Activated CD8-positive, alpha-beta T cell treated with anti-CD3 and anti-CD28 coated beads, Interleukin-2, amount 10 ng/mL, durations not matched to agents 7 days and 5 days (primary cell): Measurements from ENCODE around the gene SUSD3. TPM values are rescaled to one million over a fixed set of nuclear protein-coding genes. Genes with fewer than 3 reads are reported as not detected.
"Not testable (repeated sequence)": the region's sequence is repeated elsewhere in the genome, so short reads cannot be mapped to it uniquely, and the experiment has no call there.

Experiments used
- ATAC-seq: fragments of 150-1000 bp; cut with Tn5 transposase; one replicate; pipeline ENCODE4 v1.10.0; 2021; ENCODE audit warnings: moderate library complexity
- CTCF ChIA-PET: fragments of 350-600 bp; sonication (Branson Sonifier 250); formaldehyde crosslinking; loops from one replicate; lab custom pipeline; 2021; ENCODE audit warnings: antibody characterized with exemption; lab: Charles Lee
- POLR2A ChIA-PET: fragments of 350-600 bp; sonication (Branson Sonifier 250); formaldehyde crosslinking; loops from one replicate; lab custom pipeline; 2021; ENCODE audit warnings: antibody characterized with exemption; lab: Charles Lee
- DNase-seq: peaks from one replicate; pipeline ENCODE4 v3.0.0-alpha.2; 2020
- H3K27ac Mint-ChIP-seq: one replicate; pipeline ENCODE4 v1.8.0; 2021; ENCODE audit warnings: mild to moderate bottlenecking, mixed read lengths
- H3K27me3 Mint-ChIP-seq: one replicate; pipeline ENCODE4 v1.8.0; 2021; ENCODE audit warnings: low read depth, mixed read lengths
- H3K36me3 Mint-ChIP-seq: one replicate; pipeline ENCODE4 v1.8.0; 2021; ENCODE audit warnings: low read depth, mixed read lengths
- H3K4me1 Mint-ChIP-seq: one replicate; pipeline ENCODE4 v1.8.0; 2021; ENCODE audit warnings: low read depth, mixed read lengths
- H3K4me3 Mint-ChIP-seq: one replicate; pipeline ENCODE4 v1.8.0; 2021; ENCODE audit warnings: mild to moderate bottlenecking, mixed read lengths
- H3K9me3 Mint-ChIP-seq: one replicate; pipeline ENCODE4 v1.8.0; 2022; ENCODE audit warnings: mixed read lengths; ENCODE audit not compliant: insufficient read depth
- total RNA-seq, 2 experiments: library from RNA; stranded (reverse); gene quantifications; one replicate each; pipeline ENCODE4 v1.2.3, GENCODE V29; 2021

Gene SUSD3
- total RNA-seq, result 10 to 100 TPM; 57.9 to 59.6 TPM

DNA sequence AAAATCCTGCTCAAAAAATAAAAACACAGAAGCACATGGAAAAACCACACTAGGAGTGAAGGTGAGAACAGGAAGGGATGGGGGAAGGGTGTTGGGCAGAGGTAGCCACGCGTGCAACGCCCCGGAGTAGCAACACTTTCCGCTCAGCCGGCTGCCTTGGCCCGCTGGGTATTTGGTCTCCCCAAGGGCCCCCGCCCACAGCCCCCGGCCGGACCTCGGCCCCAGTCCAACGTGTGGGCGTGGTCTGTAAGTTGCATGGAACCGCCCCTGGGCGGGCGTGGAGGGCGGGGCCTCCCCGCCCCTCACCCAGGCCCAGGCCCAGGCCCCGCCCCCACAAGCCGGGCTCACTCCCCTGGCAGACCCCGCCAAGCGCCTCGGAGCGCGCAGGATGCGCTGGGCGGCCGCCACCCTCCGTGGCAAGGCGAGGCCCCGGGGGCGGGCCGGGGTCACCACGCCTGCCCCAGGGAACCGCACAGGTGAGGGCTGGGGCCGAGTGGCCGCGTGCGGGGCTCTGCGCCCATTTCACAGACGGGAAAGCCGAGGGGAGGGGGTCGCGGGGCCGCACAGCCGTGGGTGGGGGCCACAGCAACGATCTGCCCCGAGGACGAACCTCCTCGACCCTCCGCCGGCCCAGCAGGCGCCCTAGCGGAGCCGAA, at the start of gene SUSD3:
Gene SUSD3, plus strand, starts transcription at position 347 of the 656 bp plus-strand sequence. Its CDS starts 42 bp downstream, at position 389.
- ChIA-PET POLR2A (interaction anchor here (1.3 to 3.1 kb wide), 7 partner anchors 17 to 93 kb away, joined by 4 to 23 read pairs (median 13); partner anchors contain the start of gene NINJ1), CTCF (interaction anchor here (0.9 to 1.5 kb wide), 4 partner anchors 15 to 55 kb away, joined by 4 to 5 read pairs (median 4); no protein-coding TSS in a partner anchor)
- Mint-ChIP-seq H3K27ac (peak within 1 kb of the TSS; percentile 82), H3K36me3 (peaks cover 17% of the 10 kb centered on the region), H3K4me1 (peaks cover 69% of the 10 kb centered on the region), H3K9me3 (no peaks in the 10 kb centered on the region), H3K27me3 (no peaks in the 10 kb centered on the region), H3K4me3 (peak within 1 kb of the TSS; percentile 90)
- DNase-seq (peak; percentile 73), ATAC-seq (peak; percentile 67)

DNA sequence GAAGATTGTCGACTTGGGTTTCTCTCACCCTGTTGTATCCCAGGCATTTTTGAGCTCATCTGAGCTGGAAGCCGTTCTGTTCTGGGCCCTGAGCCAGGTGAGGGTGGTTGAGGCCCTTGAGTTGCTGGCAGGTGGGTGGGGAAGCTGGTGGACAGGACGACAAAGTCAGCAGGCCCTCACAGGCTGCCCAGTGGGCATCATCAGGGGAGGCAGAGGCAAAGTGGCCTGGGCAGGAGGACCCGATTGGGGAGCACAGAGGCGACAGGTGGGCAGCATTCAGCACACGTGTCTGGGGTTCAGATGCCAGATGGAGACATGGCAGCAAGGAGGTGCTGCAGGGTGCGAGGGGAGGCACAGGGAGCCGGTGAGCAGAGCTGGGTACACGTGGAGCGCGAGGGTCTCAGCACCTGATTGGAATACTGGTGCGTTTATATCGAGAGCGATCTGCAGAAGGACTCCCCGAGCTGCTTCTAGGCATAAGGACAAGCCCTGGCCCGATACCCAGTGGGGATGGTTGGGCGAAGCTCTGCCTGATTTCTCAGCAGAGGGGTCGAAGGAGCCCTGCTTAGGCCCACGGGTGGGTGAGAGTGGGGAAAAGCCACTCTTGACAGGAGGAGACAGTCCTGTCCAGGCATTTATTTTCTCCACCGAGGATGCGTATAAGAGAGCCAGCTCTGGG, 49.0 kb upstream of the SUSD3 start:
- H3K27me3 Mint-ChIP-seq, result no peaks in the 10 kb centered on the region
- peaks cover 1% of the 10 kb centered on the region for H3K4me1 Mint-ChIP-seq
- ChIA-PET POLR2A (interaction anchor here (0.9 to 1.5 kb wide), 3 partner anchors 12 to 55 kb away, joined by 4 to 9 read pairs (median 4); no protein-coding TSS in a partner anchor), CTCF (no interaction called here)
- H3K4me3 Mint-ChIP-seq, result no peak overlapping the region
- DNase-seq (no peak), ATAC-seq (no peak)
- H3K9me3 Mint-ChIP-seq, result no peaks in the 10 kb centered on the region
- H3K36me3 Mint-ChIP-seq, result peaks cover 60% of the 10 kb centered on the region
- H3K27ac Mint-ChIP-seq, result no peak overlapping the region

DNA sequence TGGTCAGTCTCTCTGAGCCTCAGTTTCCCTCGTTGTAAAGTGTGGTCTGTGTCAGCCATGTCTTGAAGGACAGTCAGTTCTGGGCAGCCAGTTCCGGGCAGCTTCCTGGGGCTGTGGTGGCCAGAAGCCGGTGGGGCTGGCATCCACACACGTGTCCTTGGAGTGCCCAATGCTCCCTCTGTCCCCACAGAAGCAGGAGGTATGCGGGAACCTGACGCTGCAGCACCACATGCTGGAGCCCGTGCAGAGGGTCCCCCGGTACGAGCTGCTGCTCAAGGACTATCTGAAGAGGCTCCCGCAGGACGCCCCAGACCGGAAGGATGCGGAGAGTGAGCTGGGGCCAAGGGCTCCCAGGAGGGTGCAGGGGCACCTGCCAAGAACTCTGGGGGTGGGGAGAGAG, 48.4 kb upstream of the SUSD3 start:
- no peaks in the 10 kb centered on the region for H3K4me1 Mint-ChIP-seq
- H3K9me3 Mint-ChIP-seq, result no peaks in the 10 kb centered on the region
- CTCF ChIA-PET, result interaction anchor here (1.3 kb wide), 1 partner anchor 54 kb away, joined by 3 read pairs; no protein-coding TSS in a partner anchor
- DNase-seq (no peak), ATAC-seq (no peak)
- H3K36me3 Mint-ChIP-seq, result peaks cover 62% of the 10 kb centered on the region
- H3K27me3 Mint-ChIP-seq, result no peaks in the 10 kb centered on the region
- H3K4me3 Mint-ChIP-seq, result no peak overlapping the region
- POLR2A ChIA-PET, result interaction anchor here (0.9 to 1.5 kb wide), 3 partner anchors 11 to 55 kb away, joined by 4 to 9 read pairs (median 4); no protein-coding TSS in a partner anchor
- H3K27ac Mint-ChIP-seq, result peak overlapping the region; percentile 29

- DNase-seq, result peak; percentile 12
- Mint-ChIP-seq H3K9me3 (no peaks in the 10 kb centered on the region), H3K4me3 (no peak overlapping the region), H3K36me3 (peaks cover 59% of the 10 kb centered on the region), H3K27ac (peak overlapping the region; percentile 29), H3K4me1 (no peaks in the 10 kb centered on the region), H3K27me3 (no peaks in the 10 kb centered on the region)
- ChIA-PET POLR2A (interaction anchor here (1.5 kb wide), 1 partner anchor 47 kb away, joined by 4 read pairs; no protein-coding TSS in a partner anchor), CTCF (interaction anchor here (1.3 kb wide), 1 partner anchor 54 kb away, joined by 3 read pairs; no protein-coding TSS in a partner anchor)
- ATAC-seq, result no peak
These were observed 47.8 kb upstream of the SUSD3 start for GRCh38 chr9:93010704-93011103.

GRCh38 chr9:93011114-93011513, 47.4 kb upstream of the SUSD3 start:
- Mint-ChIP-seq H3K9me3 (no peaks in the 10 kb centered on the region), H3K27me3 (no peaks in the 10 kb centered on the region), H3K4me3 (no peak overlapping the region), H3K27ac (no peak overlapping the region), H3K36me3 (peaks cover 60% of the 10 kb centered on the region), H3K4me1 (no peaks in the 10 kb centered on the region)
- ATAC-seq, result no peak
- POLR2A ChIA-PET, result no interaction called here
- peak; percentile 13 for DNase-seq
- CTCF ChIA-PET, result interaction anchor here (1.3 kb wide), 1 partner anchor 53 kb away, joined by 3 read pairs; no protein-coding TSS in a partner anchor

- peaks cover 60% of the 10 kb centered on the region for H3K36me3 Mint-ChIP-seq
- no peaks in the 10 kb centered on the region for H3K27me3 Mint-ChIP-seq
- peak; percentile 18 for DNase-seq
- H3K27ac Mint-ChIP-seq, result no peak overlapping the region
- no peak for ATAC-seq
- no peaks in the 10 kb centered on the region for H3K9me3 Mint-ChIP-seq
- H3K4me1 Mint-ChIP-seq, result peaks cover 10% of the 10 kb centered on the region
- ChIA-PET POLR2A (interaction anchor here (0.9 to 1.0 kb wide), 2 partner anchors 11 to 49 kb away, joined by 3 read pairs; no protein-coding TSS in a partner anchor), CTCF (interaction anchor here (1.2 to 5.2 kb wide), 3 partner anchors 10 to 56 kb away, joined by 3 to 42 read pairs (median 5); no protein-coding TSS in a partner anchor)
- no peak overlapping the region for H3K4me3 Mint-ChIP-seq
These were observed 45.3 kb upstream of the SUSD3 start for GRCh38 chr9:93012963-93013855.

GRCh38 chr9:93013856-93014582, 44.5 kb upstream of the SUSD3 start:
- H3K9me3 Mint-ChIP-seq, result no peaks in the 10 kb centered on the region
- H3K27ac Mint-ChIP-seq, result peak overlapping the region; percentile 31
- H3K4me1 Mint-ChIP-seq, result peaks cover 16% of the 10 kb centered on the region
- peak; percentile 12 for DNase-seq
- H3K4me3 Mint-ChIP-seq, result no peak overlapping the region
- no peak for ATAC-seq
- no peaks in the 10 kb centered on the region for H3K27me3 Mint-ChIP-seq
- CTCF ChIA-PET, result interaction anchor here (1.2 to 5.2 kb wide), 3 partner anchors 11 to 57 kb away, joined by 3 to 42 read pairs (median 5); no protein-coding TSS in a partner anchor
- POLR2A ChIA-PET, result interaction anchor here (0.9 kb wide), 1 partner anchor 50 kb away, joined by 3 read pairs; no protein-coding TSS in a partner anchor
- peaks cover 60% of the 10 kb centered on the region for H3K36me3 Mint-ChIP-seq

- not testable (repeated sequence) for H3K27me3 Mint-ChIP-seq
- CTCF ChIA-PET, result interaction anchor here (1.0 to 5.2 kb wide), 4 partner anchors 9 to 184 kb away, joined by 3 to 42 read pairs (median 4); no protein-coding TSS in a partner anchor
- peaks cover 58% of the 10 kb centered on the region for H3K36me3 Mint-ChIP-seq
These were observed 43.3 kb upstream of the SUSD3 start for GRCh38 chr9:93015190-93015589.

DNA sequence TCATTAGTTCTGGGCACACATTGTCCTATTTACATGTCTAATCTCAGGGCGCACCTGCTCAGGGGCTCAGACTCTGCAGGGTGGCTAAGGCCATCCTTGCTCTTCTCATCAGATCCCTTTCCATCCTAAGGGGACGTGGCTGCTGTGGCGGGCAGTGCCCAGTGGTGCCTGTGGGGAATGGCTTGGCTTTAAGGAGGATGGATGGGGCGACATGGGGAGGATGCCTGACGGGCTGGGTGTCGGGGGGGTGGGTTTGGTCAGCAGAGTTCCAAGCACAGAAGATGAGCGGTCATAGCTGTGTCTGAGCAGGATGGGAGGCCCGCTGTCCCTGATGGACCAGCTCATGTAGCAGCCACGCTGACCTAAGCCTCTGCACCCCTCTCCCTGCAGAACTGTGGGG, 40.9 kb upstream of the SUSD3 start:
- Mint-ChIP-seq H3K4me3 (no peak overlapping the region), H3K9me3 (no peaks in the 10 kb centered on the region), H3K4me1 (peaks cover 46% of the 10 kb centered on the region), H3K36me3 (peaks cover 69% of the 10 kb centered on the region), H3K27me3 (no peaks in the 10 kb centered on the region), H3K27ac (peak overlapping the region; percentile 40)
- POLR2A ChIA-PET, result no interaction called here
- ATAC-seq (no peak), DNase-seq (no peak)
- CTCF ChIA-PET, result interaction anchor here (0.9 to 1.1 kb wide), 3 partner anchors 12 to 61 kb away, joined by 3 to 6 read pairs (median 4); no protein-coding TSS in a partner anchor

More at GRCh38 chr9:93015190-93015589, 43.3 kb upstream of the SUSD3 start:
- H3K4me3 Mint-ChIP-seq, ATAC-seq, H3K27ac Mint-ChIP-seq, DNase-seq, H3K9me3 Mint-ChIP-seq: not testable (repeated sequence)
- peaks cover 27% of the 10 kb centered on the region for H3K4me1 Mint-ChIP-seq
- POLR2A ChIA-PET, result interaction anchor here (1.1 to 1.2 kb wide), 2 partner anchors 9 to 13 kb away, joined by 4 to 7 read pairs; no protein-coding TSS in a partner anchor

DNA sequence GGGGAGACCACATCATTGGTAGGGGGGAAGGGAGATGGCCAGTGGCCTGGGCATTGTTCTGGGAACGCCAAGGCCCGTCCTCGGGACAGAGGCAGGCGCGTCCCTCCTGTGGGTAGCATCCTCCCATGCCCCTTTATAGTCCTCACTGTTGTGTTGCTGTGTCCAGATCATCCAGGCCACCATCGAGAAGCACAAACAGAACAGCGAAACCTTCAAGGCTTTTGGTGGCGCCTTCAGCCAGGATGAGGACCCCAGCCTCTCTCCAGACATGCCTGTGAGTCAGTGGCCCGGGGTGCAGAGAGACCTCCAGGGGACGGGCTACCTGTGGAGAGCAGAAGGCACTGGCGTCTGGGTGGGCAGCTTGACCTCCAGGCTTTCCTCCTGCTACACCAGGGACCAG, 38.4 kb upstream of the SUSD3 start:
- DNase-seq (no peak), ATAC-seq (no peak)
- Mint-ChIP-seq H3K4me3 (no peak overlapping the region), H3K27me3 (no peaks in the 10 kb centered on the region), H3K36me3 (peaks cover 70% of the 10 kb centered on the region), H3K27ac (peak overlapping the region; percentile 87), H3K9me3 (no peaks in the 10 kb centered on the region), H3K4me1 (peaks cover 66% of the 10 kb centered on the region)
- ChIA-PET POLR2A (interaction anchor here (1.0 to 1.9 kb wide), 2 partner anchors 10 to 11 kb away, joined by 3 to 9 read pairs; no protein-coding TSS in a partner anchor), CTCF (interaction anchor here (1.1 to 2.4 kb wide), 4 partner anchors 17 to 283 kb away, joined by 3 to 16 read pairs (median 6); no protein-coding TSS in a partner anchor)
